Thoracic aorta (tissue), 2 donors: ENCODE results near the gene ALS2CL. TPM values are rescaled to one million over a fixed set of nuclear protein-coding genes. Genes with fewer than 3 reads are reported as not detected.

Experiments
- ATAC-seq: fragments of 150-250 bp; one replicate; pipeline ENCODE4 v1.8.0; 2017; ENCODE audit warnings: low read depth; ENCODE audit not compliant: insufficient number of reproducible peaks, low FRiP score
- DNase-seq: peaks from one replicate; pipeline ENCODE4 v3.0.0-alpha.2; 2020; ENCODE audit warnings: low spot score
- H3K27ac ChIP-seq, 2 donors: fragments of 200-600 bp; sonication (generic); 1 replicate in 1 of 2; 2 replicates in 1 of 2; pipeline ENCODE4 v1.5.1; 2016; ENCODE audit warnings: mild to moderate bottlenecking in 2 of 2, moderate library complexity in 2 of 2
- H3K27me3 ChIP-seq: fragments of 200-600 bp; sonication (generic); replicated peaks from 2 replicates; pipeline ENCODE4 v1.6.0; 2016; ENCODE audit warnings: mild to moderate bottlenecking; ENCODE audit not compliant: insufficient read depth
- H3K36me3 ChIP-seq: fragments of 200-600 bp; sonication (generic); one replicate; pipeline ENCODE4 v1.5.1; 2016
- H3K4me1 ChIP-seq, 2 donors: fragments of 200-600 bp; sonication (generic); 1 replicate in 1 of 2; 2 replicates in 1 of 2; pipeline versions ENCODE4 v1.5.1 to v1.6.0; 2016; ENCODE audit warnings: low read depth in 2 of 2, mild to moderate bottlenecking in 1 of 2; ENCODE audit not compliant: control insufficient read depth in 1 of 2
- H3K4me3 ChIP-seq: fragments of 200-600 bp; sonication (generic); 2 replicates; pipeline ENCODE4 v1.5.1; 2016; ENCODE audit warnings: mild to moderate bottlenecking
- H3K9me3 ChIP-seq: fragments of 200-600 bp; sonication (generic); 2 replicates; pipeline ENCODE4 v1.5.1; 2016
- total RNA-seq, 2 donors: library from RNA; depleted of rRNA; stranded (reverse); fragments of >200 nt; gene quantifications; one replicate each; pipeline versions ENCODE4 v1.1.0 to v1.2.3, GENCODE V29; 2016
- TF ChIP-seq, protein P1 (sequence below): fragments of 200-600 bp; sonication (generic); IDR thresholded peaks from one replicate; pipeline ENCODE4 v1.5.1; 2019; ENCODE audit warnings: antibody characterized with exemption

Gene ALS2CL
- total RNA-seq, 2 donors from 2014 or later = 25.2 to 41.7 TPM

GRCh38 chr3:46685446-46685845 lies 8.0 kb downstream of the ALS2CL start:
- no peak for DNase-seq
- TF ChIP-seq, protein P1, sequence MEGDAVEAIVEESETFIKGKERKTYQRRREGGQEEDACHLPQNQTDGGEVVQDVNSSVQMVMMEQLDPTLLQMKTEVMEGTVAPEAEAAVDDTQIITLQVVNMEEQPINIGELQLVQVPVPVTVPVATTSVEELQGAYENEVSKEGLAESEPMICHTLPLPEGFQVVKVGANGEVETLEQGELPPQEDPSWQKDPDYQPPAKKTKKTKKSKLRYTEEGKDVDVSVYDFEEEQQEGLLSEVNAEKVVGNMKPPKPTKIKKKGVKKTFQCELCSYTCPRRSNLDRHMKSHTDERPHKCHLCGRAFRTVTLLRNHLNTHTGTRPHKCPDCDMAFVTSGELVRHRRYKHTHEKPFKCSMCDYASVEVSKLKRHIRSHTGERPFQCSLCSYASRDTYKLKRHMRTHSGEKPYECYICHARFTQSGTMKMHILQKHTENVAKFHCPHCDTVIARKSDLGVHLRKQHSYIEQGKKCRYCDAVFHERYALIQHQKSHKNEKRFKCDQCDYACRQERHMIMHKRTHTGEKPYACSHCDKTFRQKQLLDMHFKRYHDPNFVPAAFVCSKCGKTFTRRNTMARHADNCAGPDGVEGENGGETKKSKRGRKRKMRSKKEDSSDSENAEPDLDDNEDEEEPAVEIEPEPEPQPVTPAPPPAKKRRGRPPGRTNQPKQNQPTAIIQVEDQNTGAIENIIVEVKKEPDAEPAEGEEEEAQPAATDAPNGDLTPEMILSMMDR = no peak
- Histone ChIP-seq H3K4me3 (no peak overlapping the region), H3K4me1 (peaks cover 0 to 2% of the 10 kb centered on the region in 2 donors), H3K36me3 (peaks cover 26% of the 10 kb centered on the region), H3K27me3 (no peaks in the 10 kb centered on the region), H3K27ac (no peak overlapping the region), H3K9me3 (no peaks in the 10 kb centered on the region)
- ATAC-seq = no peak

DNA sequence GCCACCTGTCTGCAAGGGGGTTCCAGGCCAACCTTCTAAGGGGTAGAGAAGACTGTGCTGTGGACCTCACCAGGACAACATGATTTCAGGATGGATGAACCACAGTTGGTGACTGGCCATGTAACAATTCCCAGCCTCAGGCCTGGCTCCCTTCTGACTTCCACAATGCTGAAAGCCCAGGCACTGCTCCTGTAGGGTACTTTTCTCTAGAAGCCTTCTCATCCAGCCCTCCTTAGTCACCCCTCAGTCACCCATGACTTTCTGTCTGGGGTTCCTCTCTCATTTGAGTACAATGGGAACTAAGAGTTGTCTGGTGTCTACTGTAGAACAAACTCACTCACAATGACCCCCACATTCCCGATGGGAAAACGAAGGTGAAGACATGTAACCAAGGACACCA lies 8.6 kb downstream of the ALS2CL start:
- H3K4me3 ChIP-seq = no peak overlapping the region

DNA sequence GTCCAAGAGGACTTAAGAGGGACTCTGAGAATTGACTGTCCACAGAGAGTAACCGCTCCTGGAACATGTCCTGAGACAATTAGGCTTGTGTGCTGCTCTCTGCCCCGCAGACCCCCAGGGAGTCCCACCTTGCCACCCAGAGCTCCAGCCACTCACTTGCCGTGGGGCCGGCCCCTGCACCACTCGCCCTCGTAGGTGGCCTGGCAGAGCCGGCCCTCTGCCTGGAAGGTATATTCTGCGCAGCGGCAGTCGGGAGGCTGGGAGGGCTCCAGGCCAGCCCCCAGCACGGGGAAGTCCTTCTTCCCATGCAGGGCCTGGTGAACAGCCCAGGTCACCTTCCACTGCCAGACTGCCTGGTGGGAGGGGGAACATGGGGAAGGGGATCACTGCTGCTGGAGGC lies 10.5 kb downstream of the ALS2CL start:
- DNase-seq = no peak
- ATAC-seq = no peak
- TF ChIP-seq, protein P1 = no peak
- no peaks in the 10 kb centered on the region for H3K9me3 ChIP-seq
- H3K27ac ChIP-seq = no peak overlapping the region
- peaks cover 24% of the 10 kb centered on the region for H3K36me3 ChIP-seq
- H3K4me3 ChIP-seq = no peak overlapping the region
- H3K4me1 ChIP-seq = no peaks in the 10 kb centered on the region
- no peaks in the 10 kb centered on the region for H3K27me3 ChIP-seq

More for the DNA sequence above, 8.6 kb downstream of the ALS2CL start:
- TF ChIP-seq, protein P1 = no peak
- no peaks in the 10 kb centered on the region for H3K9me3 ChIP-seq
- ATAC-seq = no peak
- no peaks in the 10 kb centered on the region for H3K4me1 ChIP-seq
- no peak overlapping the region for H3K27ac ChIP-seq
- H3K27me3 ChIP-seq = no peaks in the 10 kb centered on the region
- DNase-seq = no peak
- peaks cover 26% of the 10 kb centered on the region for H3K36me3 ChIP-seq

- no peak for ATAC-seq
- no peak overlapping the region for H3K4me3 ChIP-seq
- no peak overlapping the region for H3K27ac ChIP-seq
- no peaks in the 10 kb centered on the region for H3K27me3 ChIP-seq
- no peak for DNase-seq
- no peaks in the 10 kb centered on the region for H3K4me1 ChIP-seq
- H3K9me3 ChIP-seq = no peaks in the 10 kb centered on the region
- peaks cover 24% of the 10 kb centered on the region for H3K36me3 ChIP-seq
- TF ChIP-seq, protein P1 = no peak
These were observed 11.5 kb downstream of the ALS2CL start for GRCh38 chr3:46681856-46682540.

- H3K4me3 ChIP-seq = no peak overlapping the region
- H3K27me3 ChIP-seq = no peaks in the 10 kb centered on the region
- no peak overlapping the region for H3K27ac ChIP-seq
- no peaks in the 10 kb centered on the region for H3K9me3 ChIP-seq
- H3K36me3 ChIP-seq = peaks cover 24% of the 10 kb centered on the region
- TF ChIP-seq, protein P1 = no peak
- no peaks in the 10 kb centered on the region for H3K4me1 ChIP-seq
- DNase-seq = no peak
- no peak for ATAC-seq
These were observed 12.1 kb downstream of the ALS2CL start for GRCh38 chr3:46681387-46681786.
